BLaER1 treated with 17β-estradiol and CSF1 and Interleukin-3, amounts not matched to agents 10 nM and 100 nM (cell line): ENCODE measurements around the gene HORMAD1.
"Not testable (repeated sequence)": the region's sequence is repeated elsewhere in the genome, so short reads cannot be mapped to it uniquely, and the experiment has no call there.

Experiments used
- H3K27ac ChIP-seq, 11 experiments: shearing (Covaris generic); formaldehyde crosslinking; 2 replicates each; pipeline ENCODE4 v1.8.1; 2022
- H3K27me3 ChIP-seq, 11 experiments: shearing (Covaris generic); formaldehyde crosslinking; 2 replicates each; pipeline ENCODE4 v1.8.1; 2022
- H3K36me3 ChIP-seq, 11 experiments: shearing (Covaris generic); formaldehyde crosslinking; 2 replicates each; pipeline ENCODE4 v1.8.1; 2022
- H3K4me1 ChIP-seq, 10 experiments: shearing (Covaris generic); formaldehyde crosslinking; 2 replicates each; pipeline ENCODE4 v1.8.1; 2022
- H3K4me2 ChIP-seq, 11 experiments: shearing (Covaris generic); formaldehyde crosslinking; 2 replicates each; pipeline ENCODE4 v1.8.1; 2022
- H3K4me3 ChIP-seq, 10 experiments: shearing (Covaris generic); formaldehyde crosslinking; 2 replicates each; pipeline ENCODE4 v1.8.1; 2022
- H3K9ac ChIP-seq, 11 experiments: shearing (Covaris generic); formaldehyde crosslinking; 2 replicates each; pipeline ENCODE4 v1.8.1; 2022
- H3K9me3 ChIP-seq, 11 experiments: shearing (Covaris generic); formaldehyde crosslinking; replicated peaks in 1 of 11; 2 replicates each; pipeline ENCODE4 v1.8.1; 2022
- H4K20me1 ChIP-seq, 11 experiments: shearing (Covaris generic); formaldehyde crosslinking; 2 replicates each; pipeline ENCODE4 v1.8.1; 2022
- Cebpa-rat ChIP-seq, 11 experiments: shearing (Covaris generic); IDR thresholded peaks; 2 replicates each; pipeline ENCODE4 v1.8.1; 2022

The HORMAD1 gene

GRCh38 chr1:150720703-150721102 is at the start of gene HORMAD1:
Gene HORMAD1, minus strand, starts transcription at chr1:150720895. Its CDS starts 1,390 bp downstream, at chr1:150719505.
- H3K36me3 ChIP-seq: peaks cover 0 to 8% (median 0%) of the 10 kb centered on the region in 11 experiments; a peak in 2 of 22 replicates
- no peak for TF ChIP-seq Cebpa-rat (IDR thresholded peaks at IDR 0.05)
- H3K27ac ChIP-seq: no peak within 1 kb of the TSS
- H4K20me1 ChIP-seq: no peaks in the 10 kb centered on the region
- H3K4me2 ChIP-seq: no peak within 1 kb of the TSS
- H3K9ac ChIP-seq: no peak within 1 kb of the TSS
- peaks cover 19 to 36% (median 27%) of the 10 kb centered on the region in 11 experiments; a peak in 19 of 22 replicates for H3K9me3 ChIP-seq
- H3K4me3 ChIP-seq: no peak within 1 kb of the TSS
- no peaks in the 10 kb centered on the region for H3K4me1 ChIP-seq
- H3K27me3 ChIP-seq: no peaks in the 10 kb centered on the region

GRCh38 chr1:150767704-150768103 is 47.0 kb upstream of the HORMAD1 start:
- not testable (repeated sequence) for H3K4me2 ChIP-seq, H3K9me3 ChIP-seq, H3K27me3 ChIP-seq, H3K36me3 ChIP-seq, H4K20me1 ChIP-seq, H3K4me3 ChIP-seq, H3K9ac ChIP-seq, H3K27ac ChIP-seq
- peaks cover 14 to 40% (median 27%) of the 10 kb centered on the region in 10 experiments; a peak in 19 of 20 replicates for H3K4me1 ChIP-seq

GRCh38 chr1:150765977-150766301 is 45.2 kb upstream of the HORMAD1 start:
- H3K4me2 ChIP-seq: peak overlapping the region; percentile 56 to 98 (median 78)
- H3K9ac ChIP-seq: peak overlapping the region in 10 of 11 experiments; percentile 73 to 93 (median 87); a peak in 20 of 22 replicates
- peaks cover 0 to 20% (median 0%) of the 10 kb centered on the region in 11 experiments; a peak in 1 of 22 replicates for H4K20me1 ChIP-seq
- peak overlapping the region; percentile 77 to 98 (median 88); a peak in 21 of 22 replicates for H3K27ac ChIP-seq
- peaks cover 0 to 26% (median 17%) of the 10 kb centered on the region in 11 experiments; a peak in 19 of 22 replicates for H3K36me3 ChIP-seq
- peak overlapping the region; percentile 55 to 72 (median 66); a peak in 19 of 20 replicates for H3K4me3 ChIP-seq
- peaks cover 14 to 48% (median 21%) of the 10 kb centered on the region in 10 experiments; a peak in 19 of 20 replicates for H3K4me1 ChIP-seq
- not testable (repeated sequence) for H3K27me3 ChIP-seq
- peaks cover 12 to 22% (median 14%) of the 10 kb centered on the region in 11 experiments; a peak in 21 of 22 replicates for H3K9me3 ChIP-seq

GRCh38 chr1:150765296-150765976 is 44.7 kb upstream of the HORMAD1 start, which contains the start of gene CTSS:
Gene CTSS, minus strand, starts transcription at chr1:150765778. Its CDS starts 1,015 bp downstream, at chr1:150764763.
- Histone ChIP-seq H3K4me1 (peaks cover 14 to 49% (median 20%) of the 10 kb centered on the region in 10 experiments; a peak in 19 of 20 replicates), H4K20me1 (peaks cover 0 to 24% (median 0%) of the 10 kb centered on the region in 11 experiments; a peak in 3 of 22 replicates), H3K27me3 (no peaks in the 10 kb centered on the region), H3K4me3 (peak within 1 kb of the TSS; percentile 55 to 72 (median 66)), H3K36me3 (peaks cover 2 to 31% (median 22%) of the 10 kb centered on the region in 11 experiments; a peak in 21 of 22 replicates), H3K4me2 (peak within 1 kb of the TSS; percentile 56 to 98 (median 85)), H3K9ac (peak within 1 kb of the TSS; percentile 73 to 93 (median 86)), H3K9me3 (peaks cover 12 to 27% (median 19%) of the 10 kb centered on the region in 11 experiments; a peak in 21 of 22 replicates), H3K27ac (peak within 1 kb of the TSS; percentile 77 to 98 (median 88))
- TF ChIP-seq Cebpa-rat (IDR thresholded peaks at IDR 0.05): no peak

- peak overlapping the region; percentile 73 to 93 (median 86) for H3K9ac ChIP-seq
These were observed 44.0 kb upstream of the HORMAD1 start for GRCh38 chr1:150764617-150765101.

GRCh38 chr1:150763018-150763417 is 42.3 kb upstream of the HORMAD1 start:
- no peak overlapping the region for H3K9ac ChIP-seq
- no peak for TF ChIP-seq Cebpa-rat (IDR thresholded peaks at IDR 0.05)
- no peaks in the 10 kb centered on the region for H3K27me3 ChIP-seq
- no peak overlapping the region for H3K27ac ChIP-seq
- peaks cover 12 to 30% (median 22%) of the 10 kb centered on the region in 11 experiments; a peak in 21 of 22 replicates for H3K9me3 ChIP-seq
- H3K4me3 ChIP-seq: peak overlapping the region in 4 of 10 experiments; percentile 9 to 72 (median 42); a peak in 6 of 20 replicates
- H4K20me1 ChIP-seq: peaks cover 0 to 49% (median 0%) of the 10 kb centered on the region in 11 experiments; a peak in 3 of 22 replicates
- H3K4me1 ChIP-seq: peaks cover 14 to 59% (median 20%) of the 10 kb centered on the region in 10 experiments; a peak in 19 of 20 replicates
- peaks cover 9 to 56% (median 42%) of the 10 kb centered on the region in 11 experiments; a peak in 21 of 22 replicates for H3K36me3 ChIP-seq
- peak overlapping the region in 4 of 11 experiments; percentile 39 to 98 (median 92); a peak in 8 of 22 replicates for H3K4me2 ChIP-seq

More at GRCh38 chr1:150764617-150765101, 44.0 kb upstream of the HORMAD1 start:
- Histone ChIP-seq H3K27me3 (no peaks in the 10 kb centered on the region), H3K27ac (peak overlapping the region in 10 of 11 experiments; percentile 77 to 98 (median 90); a peak in 19 of 22 replicates), H3K9me3 (peaks cover 12 to 30% (median 22%) of the 10 kb centered on the region in 11 experiments; a peak in 21 of 22 replicates), H3K4me2 (peak overlapping the region; percentile 56 to 98 (median 85)), H3K36me3 (peaks cover 8 to 39% (median 27%) of the 10 kb centered on the region in 11 experiments; a peak in 21 of 22 replicates), H3K4me3 (peak overlapping the region; percentile 55 to 72 (median 66)), H4K20me1 (peaks cover 0 to 32% (median 0%) of the 10 kb centered on the region in 11 experiments; a peak in 3 of 22 replicates), H3K4me1 (peaks cover 14 to 57% (median 20%) of the 10 kb centered on the region in 10 experiments; a peak in 19 of 20 replicates)
- no peak for TF ChIP-seq Cebpa-rat (IDR thresholded peaks at IDR 0.05)

- H3K27ac ChIP-seq: no peak overlapping the region
- no peak overlapping the region for H3K9ac ChIP-seq
- TF ChIP-seq Cebpa-rat (IDR thresholded peaks at IDR 0.05): no peak
- H3K4me3 ChIP-seq: peak overlapping the region in 4 of 10 experiments; percentile 9 to 72 (median 42); a peak in 5 of 20 replicates
- H3K4me2 ChIP-seq: peak overlapping the region in 4 of 11 experiments; percentile 39 to 98 (median 92); a peak in 7 of 22 replicates
- H3K4me1 ChIP-seq: peaks cover 14 to 59% (median 20%) of the 10 kb centered on the region in 10 experiments; a peak in 19 of 20 replicates
- peaks cover 9 to 60% (median 47%) of the 10 kb centered on the region in 11 experiments; a peak in 21 of 22 replicates for H3K36me3 ChIP-seq
- H4K20me1 ChIP-seq: peaks cover 0 to 53% (median 0%) of the 10 kb centered on the region in 11 experiments; a peak in 3 of 22 replicates
- H3K9me3 ChIP-seq: peaks cover 12 to 30% (median 22%) of the 10 kb centered on the region in 11 experiments; a peak in 21 of 22 replicates
- H3K27me3 ChIP-seq: no peaks in the 10 kb centered on the region
These were observed 41.9 kb upstream of the HORMAD1 start for GRCh38 chr1:150762552-150762951.

- peaks cover 12 to 30% (median 22%) of the 10 kb centered on the region in 11 experiments; a peak in 21 of 22 replicates for H3K9me3 ChIP-seq
- no peaks in the 10 kb centered on the region for H3K27me3 ChIP-seq
- peak overlapping the region in 3 of 11 experiments; percentile 87 to 98 (median 98); a peak in 4 of 22 replicates for H3K4me2 ChIP-seq
- no peak for TF ChIP-seq Cebpa-rat (IDR thresholded peaks at IDR 0.05)
- H4K20me1 ChIP-seq: peaks cover 0 to 61% (median 0%) of the 10 kb centered on the region in 11 experiments; a peak in 3 of 22 replicates
- peaks cover 14 to 68% (median 54%) of the 10 kb centered on the region in 11 experiments for H3K36me3 ChIP-seq
- H3K27ac ChIP-seq: no peak overlapping the region
- H3K9ac ChIP-seq: no peak overlapping the region
- peaks cover 14 to 59% (median 20%) of the 10 kb centered on the region in 10 experiments; a peak in 19 of 20 replicates for H3K4me1 ChIP-seq
- H3K4me3 ChIP-seq: peak overlapping the region in 2 of 10 experiments; percentile 66 to 72; a peak in 4 of 20 replicates
These were observed 41.1 kb upstream of the HORMAD1 start for GRCh38 chr1:150761801-150762200.
